Loucy (cell line): ENCODE results near the gene GRID1.

Experiments
- EZH2phosphoT487 ChIP-seq: fragments of 200-600 bp; IDR thresholded peaks from 2 replicates; pipeline ENCODE4 v1.6.1; 2018; ENCODE audit warnings: antibody characterized with exemption, mild to moderate bottlenecking, moderate library complexity, borderline replicate concordance
- TF ChIP-seq, protein P1 (sequence below): fragments of 200-600 bp; sonication (generic); conservative IDR thresholded peaks from 2 replicates; pipeline ENCODE4 v1.5.1; 2014; ENCODE audit warnings: mild to moderate bottlenecking, antibody characterized with exemption, low read length

DNA sequence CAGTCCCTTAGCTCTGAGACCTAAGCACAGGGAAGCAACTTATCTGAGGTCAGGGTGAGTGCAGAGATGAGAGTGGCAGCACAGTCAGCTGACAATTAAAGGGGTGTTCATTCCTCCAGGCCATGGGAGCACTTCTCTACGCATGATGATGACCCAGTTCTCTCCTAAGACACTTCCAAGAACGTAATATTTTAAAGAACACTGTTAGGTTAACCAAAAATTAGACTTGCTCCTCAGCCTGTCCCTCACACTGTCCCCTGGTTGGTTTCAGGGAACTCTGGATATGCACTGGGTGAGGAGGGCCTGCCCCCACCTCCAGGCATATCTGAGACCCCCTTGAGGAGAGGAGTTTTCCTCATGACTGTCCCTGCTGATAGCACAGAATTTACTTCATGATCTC lies 767.5 kb downstream of the GRID1 start:
- TF ChIP-seq, protein P1, sequence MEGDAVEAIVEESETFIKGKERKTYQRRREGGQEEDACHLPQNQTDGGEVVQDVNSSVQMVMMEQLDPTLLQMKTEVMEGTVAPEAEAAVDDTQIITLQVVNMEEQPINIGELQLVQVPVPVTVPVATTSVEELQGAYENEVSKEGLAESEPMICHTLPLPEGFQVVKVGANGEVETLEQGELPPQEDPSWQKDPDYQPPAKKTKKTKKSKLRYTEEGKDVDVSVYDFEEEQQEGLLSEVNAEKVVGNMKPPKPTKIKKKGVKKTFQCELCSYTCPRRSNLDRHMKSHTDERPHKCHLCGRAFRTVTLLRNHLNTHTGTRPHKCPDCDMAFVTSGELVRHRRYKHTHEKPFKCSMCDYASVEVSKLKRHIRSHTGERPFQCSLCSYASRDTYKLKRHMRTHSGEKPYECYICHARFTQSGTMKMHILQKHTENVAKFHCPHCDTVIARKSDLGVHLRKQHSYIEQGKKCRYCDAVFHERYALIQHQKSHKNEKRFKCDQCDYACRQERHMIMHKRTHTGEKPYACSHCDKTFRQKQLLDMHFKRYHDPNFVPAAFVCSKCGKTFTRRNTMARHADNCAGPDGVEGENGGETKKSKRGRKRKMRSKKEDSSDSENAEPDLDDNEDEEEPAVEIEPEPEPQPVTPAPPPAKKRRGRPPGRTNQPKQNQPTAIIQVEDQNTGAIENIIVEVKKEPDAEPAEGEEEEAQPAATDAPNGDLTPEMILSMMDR, result no peak
- TF ChIP-seq EZH2phosphoT487, result no peak
